ENCODE data around the gene ARRB1.

DNA sequence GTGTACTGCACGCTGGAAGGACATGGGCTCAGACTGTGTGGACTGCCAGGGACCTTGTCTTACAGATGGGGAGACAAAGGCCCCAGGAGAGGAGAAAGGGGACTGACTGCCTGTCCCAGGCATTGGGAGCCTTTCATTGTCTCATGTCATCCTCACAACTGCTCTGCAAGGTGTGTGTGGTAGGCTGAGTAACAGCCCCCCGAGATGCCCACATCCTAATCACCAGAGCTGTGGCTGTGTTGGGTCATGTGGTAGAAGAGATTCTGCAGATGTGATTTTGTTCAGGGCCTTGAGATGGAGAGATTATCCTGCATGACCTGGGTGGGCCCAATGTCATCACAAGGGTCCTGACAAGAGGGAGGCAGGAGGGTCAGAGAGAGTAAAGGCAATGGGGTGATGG lies 39.1 kb downstream of the ARRB1 start:
- TF ChIP-seq, protein P1, sequence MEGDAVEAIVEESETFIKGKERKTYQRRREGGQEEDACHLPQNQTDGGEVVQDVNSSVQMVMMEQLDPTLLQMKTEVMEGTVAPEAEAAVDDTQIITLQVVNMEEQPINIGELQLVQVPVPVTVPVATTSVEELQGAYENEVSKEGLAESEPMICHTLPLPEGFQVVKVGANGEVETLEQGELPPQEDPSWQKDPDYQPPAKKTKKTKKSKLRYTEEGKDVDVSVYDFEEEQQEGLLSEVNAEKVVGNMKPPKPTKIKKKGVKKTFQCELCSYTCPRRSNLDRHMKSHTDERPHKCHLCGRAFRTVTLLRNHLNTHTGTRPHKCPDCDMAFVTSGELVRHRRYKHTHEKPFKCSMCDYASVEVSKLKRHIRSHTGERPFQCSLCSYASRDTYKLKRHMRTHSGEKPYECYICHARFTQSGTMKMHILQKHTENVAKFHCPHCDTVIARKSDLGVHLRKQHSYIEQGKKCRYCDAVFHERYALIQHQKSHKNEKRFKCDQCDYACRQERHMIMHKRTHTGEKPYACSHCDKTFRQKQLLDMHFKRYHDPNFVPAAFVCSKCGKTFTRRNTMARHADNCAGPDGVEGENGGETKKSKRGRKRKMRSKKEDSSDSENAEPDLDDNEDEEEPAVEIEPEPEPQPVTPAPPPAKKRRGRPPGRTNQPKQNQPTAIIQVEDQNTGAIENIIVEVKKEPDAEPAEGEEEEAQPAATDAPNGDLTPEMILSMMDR (conservative IDR thresholded peaks at IDR 0.05 in 1 of 2, IDR thresholded peaks at IDR 0.05 in 1 of 2; ENCODE audit: extremely low read depth in 1 of 2, insufficient read depth in 1 of 2, low read depth in 1 of 2, low read length in 2 of 2) = no peak
- TF ChIP-seq EZH2 (IDR thresholded peaks at IDR 0.05; ENCODE audit: borderline replicate concordance, low read length) = no peak
